ENCODE measurements around the gene TBKBP1.

The TBKBP1 gene

DNA sequence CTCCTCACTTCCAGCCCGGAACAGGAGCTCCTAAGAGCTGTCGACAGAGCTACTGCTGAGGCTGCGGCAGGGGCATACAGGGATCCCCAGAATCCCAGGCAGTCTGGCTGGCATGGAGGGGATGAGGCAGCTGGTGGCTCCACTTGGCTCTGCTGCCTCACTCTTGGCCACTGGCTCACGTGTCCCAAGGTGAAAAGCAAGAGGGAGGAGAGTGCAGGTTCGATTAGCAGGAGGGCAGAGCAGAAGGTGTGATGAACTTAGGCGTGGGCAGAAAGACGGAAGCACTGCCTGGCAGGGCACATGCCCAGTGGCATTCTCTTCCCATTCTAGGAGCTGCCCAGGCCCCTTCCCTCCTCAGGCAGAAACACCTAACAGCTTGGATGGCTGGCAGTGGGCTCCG lies 27.8 kb downstream of the TBKBP1 start:
- Histone ChIP-seq H3K9ac (ENCODE audit: low read length) (no peak overlapping the region), H3K27me3 (ENCODE audit: control insufficient read depth, insufficient read depth, low read length) (peaks cover 77% of the 10 kb centered on the region), H3K36me3 (ENCODE audit: control insufficient read depth, insufficient read depth, low read length) (no peaks in the 10 kb centered on the region), H3K4me3 (ENCODE audit: low read length) (no peak overlapping the region), H3K9me3 (ENCODE audit: control insufficient read depth, low read length) (no peaks in the 10 kb centered on the region), H3K4me1 (ENCODE audit: control insufficient read depth, insufficient read depth, low read length) (no peaks in the 10 kb centered on the region)

DNA sequence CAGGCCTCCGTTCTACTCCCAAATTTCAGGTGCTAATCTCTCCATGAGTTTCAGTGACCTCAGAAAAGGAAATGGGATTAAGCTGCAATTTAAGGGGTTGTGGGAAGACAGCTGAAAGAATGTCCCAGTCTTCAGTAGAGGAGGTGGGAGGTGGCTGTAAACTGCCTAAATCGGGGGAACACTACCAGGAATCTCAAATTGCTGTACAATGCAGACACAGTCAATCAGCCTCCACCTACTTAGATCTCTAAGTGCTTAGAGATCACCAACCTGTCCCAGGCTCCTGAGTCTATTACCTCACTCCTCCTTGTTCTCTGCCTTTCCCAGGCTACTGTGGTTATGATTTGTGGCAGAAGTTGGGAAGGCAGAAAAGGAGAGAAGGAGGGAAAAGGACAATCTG lies 30.7 kb downstream of the TBKBP1 start:
- Histone ChIP-seq H3K4me3 (ENCODE audit: low read length) (no peak overlapping the region), H3K9ac (ENCODE audit: low read length) (no peak overlapping the region), H3K9me3 (ENCODE audit: control insufficient read depth, low read length) (no peaks in the 10 kb centered on the region), H3K36me3 (ENCODE audit: control insufficient read depth, insufficient read depth, low read length) (no peaks in the 10 kb centered on the region), H3K4me1 (ENCODE audit: control insufficient read depth, insufficient read depth, low read length) (no peaks in the 10 kb centered on the region), H3K27me3 (ENCODE audit: control insufficient read depth, insufficient read depth, low read length) (peaks cover 58% of the 10 kb centered on the region)

DNA sequence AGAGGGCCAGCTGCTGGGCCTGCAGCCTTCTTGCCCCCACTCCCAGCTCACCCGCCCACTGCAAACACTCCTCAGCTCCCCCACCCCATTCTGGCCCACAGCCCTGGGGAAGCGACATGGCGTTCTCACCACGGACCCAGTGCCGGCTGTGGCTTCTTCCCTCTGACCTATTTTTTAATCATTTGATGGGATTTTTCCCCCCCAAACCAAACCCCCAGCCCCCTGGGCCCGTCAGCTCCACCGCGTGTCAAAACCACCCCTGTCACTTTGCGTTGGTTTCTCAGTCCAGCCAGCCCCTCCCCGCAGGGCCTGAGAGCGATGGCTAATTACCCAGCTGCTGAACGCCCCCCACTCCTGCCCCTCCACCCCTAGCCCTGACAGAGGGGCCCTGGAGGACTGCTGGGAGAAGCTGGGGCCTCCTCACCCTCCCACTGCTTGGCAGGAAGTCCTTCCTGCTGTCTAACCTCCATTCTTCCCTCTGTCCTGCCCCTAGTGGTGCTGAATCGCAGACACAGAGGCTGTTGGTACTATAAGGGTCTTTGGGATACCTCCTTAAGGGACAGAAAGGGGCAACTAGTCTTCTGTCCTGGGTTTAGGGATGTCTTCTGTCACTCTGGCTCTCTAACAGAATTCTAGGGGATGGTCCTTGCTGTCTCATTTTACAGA lies 31.6 kb downstream of the TBKBP1 start:
- Histone ChIP-seq H3K27me3 (ENCODE audit: control insufficient read depth, insufficient read depth, low read length) (peaks cover 58% of the 10 kb centered on the region), H3K9ac (ENCODE audit: low read length) (no peak overlapping the region), H3K9me3 (ENCODE audit: control insufficient read depth, low read length) (no peaks in the 10 kb centered on the region), H3K4me3 (ENCODE audit: low read length) (no peak overlapping the region), H3K36me3 (ENCODE audit: control insufficient read depth, insufficient read depth, low read length) (no peaks in the 10 kb centered on the region), H3K4me1 (ENCODE audit: control insufficient read depth, insufficient read depth, low read length) (no peaks in the 10 kb centered on the region)

DNA sequence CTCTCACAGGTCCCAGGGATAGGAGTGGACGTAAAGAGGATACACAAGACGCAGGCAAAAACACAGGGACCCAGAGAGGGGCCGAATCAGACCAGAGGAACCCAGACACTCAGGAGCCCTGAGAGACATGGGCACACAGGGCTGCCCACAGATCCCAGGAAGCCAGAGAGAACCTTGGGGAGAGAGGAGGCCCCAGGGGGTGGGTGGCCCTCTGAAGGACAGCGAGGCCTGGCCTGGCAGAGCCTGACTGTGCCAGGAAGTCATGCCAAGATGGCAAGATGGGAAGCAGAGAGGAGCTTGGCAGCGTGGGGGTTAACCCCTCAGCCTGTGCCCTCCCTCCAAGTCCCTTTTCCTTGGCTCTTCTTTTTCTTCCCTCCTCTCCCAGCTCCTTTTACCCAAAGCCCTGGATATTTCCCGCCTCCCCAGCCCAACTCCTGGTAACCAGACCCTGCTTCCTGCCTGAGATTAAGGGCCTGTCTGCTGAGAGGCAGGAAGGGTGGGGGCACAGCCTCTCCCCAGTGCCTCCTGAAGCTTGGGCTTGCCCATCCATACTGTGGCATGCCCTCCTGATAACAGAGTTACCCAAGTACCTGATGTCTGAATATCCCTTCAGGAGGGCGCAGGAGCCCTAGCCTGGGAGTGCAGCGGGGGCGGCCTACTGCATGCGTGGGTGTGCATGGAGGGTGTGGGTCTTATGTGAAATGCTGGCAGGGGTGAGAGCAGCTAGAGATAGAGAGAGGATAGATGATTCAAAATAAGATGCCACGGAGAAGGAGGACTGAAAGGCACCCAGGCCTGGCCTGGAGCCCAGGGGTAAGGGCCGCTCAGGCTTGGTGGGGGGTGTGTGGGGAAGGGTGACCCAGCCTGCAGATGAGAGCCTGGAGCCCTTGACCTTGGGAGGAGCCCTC lies 33.1 kb downstream of the TBKBP1 start:
- Histone ChIP-seq H3K36me3 (ENCODE audit: control insufficient read depth, insufficient read depth, low read length) (no peaks in the 10 kb centered on the region), H3K4me3 (ENCODE audit: low read length) (no peak overlapping the region), H3K9me3 (ENCODE audit: control insufficient read depth, low read length) (no peaks in the 10 kb centered on the region), H3K4me1 (ENCODE audit: control insufficient read depth, insufficient read depth, low read length) (no peaks in the 10 kb centered on the region), H3K9ac (ENCODE audit: low read length) (no peak overlapping the region), H3K27me3 (ENCODE audit: control insufficient read depth, insufficient read depth, low read length) (peaks cover 58% of the 10 kb centered on the region)

DNA sequence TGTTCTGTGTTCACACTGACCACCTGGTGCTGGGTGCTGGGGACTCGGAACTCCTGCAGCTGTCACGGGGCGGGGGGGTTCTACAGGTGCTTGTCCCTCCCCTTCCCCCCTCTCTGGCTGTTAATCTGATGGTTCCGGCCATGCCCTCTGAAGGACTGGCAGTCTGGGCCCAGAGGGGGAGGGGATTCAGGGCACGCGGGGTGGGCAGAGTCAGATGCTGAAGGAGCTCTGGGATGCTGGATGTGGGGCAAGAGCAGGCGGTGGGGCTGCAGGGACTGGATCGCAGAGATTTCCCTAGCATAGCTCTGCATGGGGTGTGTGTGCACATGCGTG lies 33.7 kb downstream of the TBKBP1 start:
- peaks cover 58% of the 10 kb centered on the region for H3K27me3 ChIP-seq (ENCODE audit: control insufficient read depth, insufficient read depth, low read length)
- H3K9ac ChIP-seq (ENCODE audit: low read length) = no peak overlapping the region
- H3K9me3 ChIP-seq (ENCODE audit: control insufficient read depth, low read length) = no peaks in the 10 kb centered on the region
- H3K4me3 ChIP-seq (ENCODE audit: low read length) = no peak overlapping the region
- H3K36me3 ChIP-seq (ENCODE audit: control insufficient read depth, insufficient read depth, low read length) = no peaks in the 10 kb centered on the region
- no peaks in the 10 kb centered on the region for H3K4me1 ChIP-seq (ENCODE audit: control insufficient read depth, insufficient read depth, low read length)

DNA sequence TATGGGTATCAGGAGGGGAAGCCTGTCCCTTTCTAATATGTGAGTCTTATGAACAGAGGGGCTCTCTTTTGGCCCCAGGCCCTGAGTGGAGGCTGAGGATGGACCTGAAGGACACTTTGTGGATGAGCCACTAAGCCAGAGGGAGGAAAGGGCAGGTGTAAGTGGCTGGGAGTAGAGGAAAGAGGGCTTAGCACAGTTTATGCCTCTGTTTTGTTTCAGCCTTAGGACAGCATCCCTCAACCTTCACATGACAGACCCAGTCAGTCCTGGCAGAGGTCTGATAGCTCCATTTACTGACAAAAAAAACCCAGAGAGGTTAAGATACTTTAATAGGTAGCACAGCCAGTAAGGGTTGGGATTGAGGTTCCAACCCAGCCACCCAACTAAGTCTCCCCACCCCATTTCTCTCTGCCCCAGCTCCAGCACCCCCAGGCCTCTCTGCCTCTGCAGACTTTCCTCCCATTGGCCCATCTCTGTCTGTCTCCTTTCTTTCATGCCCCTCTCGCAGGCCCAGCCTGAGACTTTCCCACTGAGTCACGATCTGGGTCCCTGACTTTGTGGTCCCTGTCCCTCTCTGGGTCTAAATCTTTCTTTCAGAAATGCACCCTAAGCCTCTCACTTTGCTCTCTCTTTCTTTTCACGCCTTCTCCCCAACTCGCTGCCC lies 34.4 kb downstream of the TBKBP1 start:
- Histone ChIP-seq H3K27me3 (ENCODE audit: control insufficient read depth, insufficient read depth, low read length) (peaks cover 65% of the 10 kb centered on the region), H3K9me3 (ENCODE audit: control insufficient read depth, low read length) (no peaks in the 10 kb centered on the region), H3K4me3 (ENCODE audit: low read length) (no peak overlapping the region), H3K36me3 (ENCODE audit: control insufficient read depth, insufficient read depth, low read length) (no peaks in the 10 kb centered on the region), H3K4me1 (ENCODE audit: control insufficient read depth, insufficient read depth, low read length) (peaks cover 3% of the 10 kb centered on the region), H3K9ac (ENCODE audit: low read length) (no peak overlapping the region)

DNA sequence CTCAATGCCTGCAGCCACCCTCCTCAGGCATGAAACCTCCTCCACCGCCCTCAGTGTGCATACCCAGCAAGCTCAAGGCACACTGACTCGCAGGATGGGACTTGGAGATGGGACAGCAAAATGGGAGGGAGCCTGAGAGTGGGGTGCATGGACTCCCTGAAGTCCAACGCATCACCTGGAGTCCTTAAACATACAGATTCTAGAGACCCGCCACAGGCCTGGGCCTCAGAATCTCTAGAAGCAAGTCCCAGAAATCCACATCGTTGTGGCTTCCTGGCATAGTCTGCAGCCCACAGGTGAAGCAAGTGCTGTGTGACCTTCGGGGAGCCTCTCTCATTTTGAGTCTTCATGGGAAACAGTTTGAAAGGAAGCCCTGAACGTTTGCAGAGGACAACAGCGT lies 35.5 kb downstream of the TBKBP1 start:
- Histone ChIP-seq H3K4me1 (ENCODE audit: control insufficient read depth, insufficient read depth, low read length) (peaks cover 7% of the 10 kb centered on the region), H3K9me3 (ENCODE audit: control insufficient read depth, low read length) (no peaks in the 10 kb centered on the region), H3K36me3 (ENCODE audit: control insufficient read depth, insufficient read depth, low read length) (no peaks in the 10 kb centered on the region), H3K27me3 (ENCODE audit: control insufficient read depth, insufficient read depth, low read length) (peaks cover 69% of the 10 kb centered on the region), H3K9ac (ENCODE audit: low read length) (no peak overlapping the region), H3K4me3 (ENCODE audit: low read length) (no peak overlapping the region)

DNA sequence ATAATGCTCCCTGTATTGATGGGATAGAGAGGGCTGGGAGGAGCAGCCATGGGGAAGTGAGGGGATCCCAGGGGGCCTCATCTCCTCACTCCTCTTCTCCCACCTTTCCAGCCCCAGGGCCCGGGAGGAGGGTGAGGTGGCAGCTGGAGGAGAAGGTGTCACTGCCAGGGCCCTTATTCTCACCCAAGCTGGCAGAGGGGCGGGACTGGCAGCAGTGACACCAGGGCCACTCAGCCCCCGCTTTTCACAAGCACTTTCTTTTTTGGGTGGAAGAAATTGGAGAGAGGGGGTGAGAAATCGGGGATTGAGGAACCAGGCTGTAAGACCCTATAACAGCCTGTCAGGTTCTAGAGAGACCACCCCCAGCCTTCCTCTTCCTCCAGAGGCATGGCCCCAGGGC lies 36.7 kb downstream of the TBKBP1 start:
- Histone ChIP-seq H3K36me3 (ENCODE audit: control insufficient read depth, insufficient read depth, low read length) (no peaks in the 10 kb centered on the region), H3K9me3 (ENCODE audit: control insufficient read depth, low read length) (no peaks in the 10 kb centered on the region), H3K27me3 (ENCODE audit: control insufficient read depth, insufficient read depth, low read length) (peaks cover 69% of the 10 kb centered on the region), H3K4me1 (ENCODE audit: control insufficient read depth, insufficient read depth, low read length) (peaks cover 7% of the 10 kb centered on the region), H3K9ac (ENCODE audit: low read length) (no peak overlapping the region), H3K4me3 (ENCODE audit: low read length) (no peak overlapping the region)

DNA sequence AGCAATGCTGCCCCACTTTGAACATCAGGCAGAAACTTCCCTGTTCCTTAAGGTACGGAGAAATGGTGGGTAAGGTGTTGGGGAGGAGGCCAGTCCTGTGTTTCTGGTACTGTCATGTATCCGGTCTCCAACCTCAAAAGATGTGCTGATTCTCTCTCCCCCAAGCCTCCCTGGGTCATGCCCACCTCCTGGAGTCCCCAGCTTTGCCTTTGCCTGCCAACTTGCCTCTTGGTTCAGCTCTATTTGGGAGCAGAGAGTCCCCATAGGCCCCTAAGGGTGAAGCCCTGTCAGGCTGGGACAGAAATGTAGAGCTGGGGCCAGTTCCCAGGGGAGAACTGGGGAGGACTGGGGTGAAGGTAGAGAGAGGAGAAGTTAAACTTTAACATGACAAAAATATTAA lies 37.4 kb downstream of the TBKBP1 start:
- Histone ChIP-seq H3K4me3 (ENCODE audit: low read length) (no peak overlapping the region), H3K4me1 (ENCODE audit: control insufficient read depth, insufficient read depth, low read length) (peaks cover 7% of the 10 kb centered on the region), H3K9ac (ENCODE audit: low read length) (no peak overlapping the region), H3K36me3 (ENCODE audit: control insufficient read depth, insufficient read depth, low read length) (no peaks in the 10 kb centered on the region), H3K27me3 (ENCODE audit: control insufficient read depth, insufficient read depth, low read length) (peaks cover 68% of the 10 kb centered on the region), H3K9me3 (ENCODE audit: control insufficient read depth, low read length) (no peaks in the 10 kb centered on the region)

DNA sequence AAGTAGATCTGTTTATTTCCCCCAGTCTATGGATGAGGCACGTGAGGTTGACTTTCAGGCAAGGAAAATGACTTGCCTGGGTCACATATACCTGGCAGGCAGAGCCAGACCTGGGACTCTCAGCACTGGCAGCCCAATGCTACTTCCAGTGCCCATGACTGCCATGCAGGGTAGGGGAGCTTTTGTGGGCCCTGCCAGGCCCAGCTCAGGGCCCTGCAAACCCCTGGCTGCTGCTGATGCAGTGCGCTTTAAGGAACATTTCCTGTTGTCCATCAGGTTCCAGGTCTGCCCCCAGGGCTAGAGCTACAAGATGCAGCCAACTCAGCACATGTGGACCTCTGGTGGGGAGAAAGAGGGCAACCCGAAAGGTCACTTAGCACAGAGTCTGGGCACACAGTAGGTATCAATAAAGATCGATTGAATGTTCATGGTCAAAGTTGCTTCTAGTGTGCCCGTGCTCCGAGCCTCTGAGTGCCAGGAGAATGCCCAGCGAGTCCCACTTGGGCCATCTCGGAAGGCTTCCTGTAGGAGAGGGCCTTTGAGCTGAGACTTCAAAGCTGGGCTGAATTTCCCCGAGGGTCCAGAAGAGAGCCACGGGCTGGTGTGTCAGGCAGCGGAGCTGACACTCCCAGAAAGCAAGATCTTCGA lies 38.6 kb downstream of the TBKBP1 start:
- Histone ChIP-seq H3K36me3 (ENCODE audit: control insufficient read depth, insufficient read depth, low read length) (no peaks in the 10 kb centered on the region), H3K4me3 (ENCODE audit: low read length) (no peak overlapping the region), H3K27me3 (ENCODE audit: control insufficient read depth, insufficient read depth, low read length) (peaks cover 72% of the 10 kb centered on the region), H3K4me1 (ENCODE audit: control insufficient read depth, insufficient read depth, low read length) (peaks cover 7% of the 10 kb centered on the region), H3K9me3 (ENCODE audit: control insufficient read depth, low read length) (no peaks in the 10 kb centered on the region), H3K9ac (ENCODE audit: low read length) (no peak overlapping the region)

DNA sequence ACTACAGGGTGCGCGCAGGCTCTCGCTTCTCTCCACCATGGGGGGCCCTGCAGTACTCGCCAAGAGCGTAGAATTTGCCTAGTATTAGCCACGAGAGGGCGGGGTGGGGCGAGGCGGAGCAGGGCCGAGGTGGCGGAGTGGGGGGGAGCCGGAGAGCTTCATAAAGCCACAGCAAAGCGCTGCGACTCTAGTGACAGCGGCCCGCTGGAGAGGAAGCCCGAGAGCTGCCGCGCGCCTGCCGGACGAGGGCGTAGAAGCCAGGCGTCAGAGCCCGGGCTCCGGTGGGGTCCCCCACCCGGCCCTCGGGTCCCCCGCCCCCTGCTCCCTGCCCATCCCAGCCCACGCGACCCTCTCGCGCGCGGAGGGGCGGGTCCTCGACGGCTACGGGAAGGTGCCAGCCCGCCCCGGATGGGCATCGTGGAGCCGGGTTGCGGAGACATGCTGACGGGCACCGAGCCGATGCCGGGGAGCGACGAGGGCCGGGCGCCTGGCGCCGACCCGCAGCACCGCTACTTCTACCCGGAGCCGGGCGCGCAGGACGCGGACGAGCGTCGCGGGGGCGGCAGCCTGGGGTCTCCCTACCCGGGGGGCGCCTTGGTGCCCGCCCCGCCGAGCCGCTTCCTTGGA lies 39.2 kb downstream of the TBKBP1 start, which contains the start of gene TBX21:
TBX21 (plus strand) TSS at position 190 of the 627 bp plus-strand sequence; CDS start at position 409, 219 bp downstream.
- Histone ChIP-seq H3K4me1 (ENCODE audit: control insufficient read depth, insufficient read depth, low read length) (peaks cover 7% of the 10 kb centered on the region), H3K27me3 (ENCODE audit: control insufficient read depth, insufficient read depth, low read length) (peaks cover 70% of the 10 kb centered on the region), H3K9ac (ENCODE audit: low read length) (no peak within 1 kb of the TSS), H3K4me3 (ENCODE audit: low read length) (no peak within 1 kb of the TSS), H3K9me3 (ENCODE audit: control insufficient read depth, low read length) (no peaks in the 10 kb centered on the region), H3K36me3 (ENCODE audit: control insufficient read depth, insufficient read depth, low read length) (no peaks in the 10 kb centered on the region)

Measured in mucosa of stomach (tissue), 1 donor.